Activated CD8-positive, alpha-beta memory T cell treated with anti-CD3 and anti-CD28 coated beads, Interleukin-2, amount 50 U/mL, for 1 hour (primary cell): ENCODE measurements around the gene SLC7A7.
"Not testable (repeated sequence)": the region's sequence is repeated elsewhere in the genome, so short reads cannot be mapped to it uniquely, and the experiment has no call there.

ENCODE experiments used
- DNase-seq: peaks from one replicate; pipeline ENCODE4 v3.0.0-alpha.2; 2020; ENCODE audit errors: extremely low read depth

Gene SLC7A7

GRCh38 chr14:22793550-22793949 lies 21.7 kb downstream of the SLC7A7 start:
- not testable (repeated sequence) for DNase-seq

GRCh38 chr14:22792158-22792557 lies 23.1 kb downstream of the SLC7A7 start:
- no peak for DNase-seq

- no peak for DNase-seq
Measured at GRCh38 chr14:22791301-22791700, 23.9 kb downstream of the SLC7A7 start.

- no peak for DNase-seq
Measured at GRCh38 chr14:22786685-22787084, 28.6 kb downstream of the SLC7A7 start.

- DNase-seq = no peak
Measured at GRCh38 chr14:22781301-22781991, 33.8 kb downstream of the SLC7A7 start.

GRCh38 chr14:22780941-22781300 lies 34.3 kb downstream of the SLC7A7 start:
- DNase-seq = no peak

- no peak for DNase-seq
Measured at GRCh38 chr14:22780105-22780679, 35.0 kb downstream of the SLC7A7 start.

GRCh38 chr14:22778084-22778483 lies 37.2 kb downstream of the SLC7A7 start:
- no peak for DNase-seq

- not testable (repeated sequence) for DNase-seq
Measured at GRCh38 chr14:22776849-22777248, 38.4 kb downstream of the SLC7A7 start.

- no peak for DNase-seq
Measured at GRCh38 chr14:22776215-22776614, 39.0 kb downstream of the SLC7A7 start.

- no peak for DNase-seq
Measured at GRCh38 chr14:22774011-22774706, 41.1 kb downstream of the SLC7A7 start.

GRCh38 chr14:22773162-22774010 lies 41.8 kb downstream of the SLC7A7 start:
- DNase-seq = no peak

- DNase-seq = no peak
Measured at GRCh38 chr14:22772725-22773124, 42.5 kb downstream of the SLC7A7 start.

- no peak for DNase-seq
Measured at GRCh38 chr14:22770481-22771187, 44.6 kb downstream of the SLC7A7 start.

GRCh38 chr14:22769369-22769768 lies 45.9 kb downstream of the SLC7A7 start:
- no peak for DNase-seq

- no peak for DNase-seq
Measured at GRCh38 chr14:22768947-22769346, 46.3 kb downstream of the SLC7A7 start.

- DNase-seq = no peak
Measured at GRCh38 chr14:22767323-22767589, 48.0 kb downstream of the SLC7A7 start.

- DNase-seq = peak; percentile 98
Measured at GRCh38 chr14:22766457-22767322, 48.5 kb downstream of the SLC7A7 start, which contains the start of gene OXA1L. Gene OXA1L, plus strand, starts transcription at chr14:22766688. Its CDS starts 14 bp downstream, at chr14:22766702.

GRCh38 chr14:22764382-22764781 lies 50.9 kb downstream of the SLC7A7 start:
- DNase-seq = no peak

- no peak for DNase-seq
Measured at GRCh38 chr14:22761734-22762133, 53.5 kb downstream of the SLC7A7 start.
